T-helper 1 cell (primary cell): ENCODE results near the gene FAM13A.
"Not testable (repeated sequence)": the region's sequence is repeated elsewhere in the genome, so short reads cannot be mapped to it uniquely, and the experiment has no call there.

Source experiments
- DNase-seq, 5 donors: peaks; one replicate each; pipeline ENCODE4 v3.0.0-alpha.2; 2012 to 2020
- total RNA-seq, 4 donors: gene quantifications; one replicate each; lab custom pipeline; 2026; lab: John Stamatoyannopoulos, UW

Gene FAM13A
- 15.1 to 104 (median 24.6) reads per million in 4 donors for total RNA-seq

DNA sequence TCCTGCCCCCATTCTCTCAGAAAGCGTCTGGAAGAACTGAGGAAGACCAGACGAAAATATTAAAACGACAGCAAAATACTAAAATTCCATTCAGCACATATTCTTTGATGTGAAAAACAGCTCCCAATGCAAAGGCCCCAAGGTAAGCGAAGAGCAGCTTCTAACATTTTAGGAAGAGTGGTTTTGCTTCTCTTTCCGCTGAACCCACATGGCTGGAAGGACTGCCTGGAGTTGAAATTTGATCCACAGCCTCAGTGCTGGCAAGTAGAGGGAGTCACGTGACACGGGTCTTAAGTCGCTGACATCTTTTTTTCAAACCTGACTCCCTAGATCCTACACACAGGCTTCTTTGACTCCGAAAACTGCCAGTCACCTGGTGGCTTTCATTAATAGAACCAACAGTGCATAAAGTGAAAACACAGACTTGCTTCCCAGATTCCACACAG is at the start of gene FAM13A:
FAM13A (minus strand) TSS at position 233 of the 446 bp plus-strand sequence; CDS start at position 12, 221 bp downstream.
- DNase-seq = no peak

DNA sequence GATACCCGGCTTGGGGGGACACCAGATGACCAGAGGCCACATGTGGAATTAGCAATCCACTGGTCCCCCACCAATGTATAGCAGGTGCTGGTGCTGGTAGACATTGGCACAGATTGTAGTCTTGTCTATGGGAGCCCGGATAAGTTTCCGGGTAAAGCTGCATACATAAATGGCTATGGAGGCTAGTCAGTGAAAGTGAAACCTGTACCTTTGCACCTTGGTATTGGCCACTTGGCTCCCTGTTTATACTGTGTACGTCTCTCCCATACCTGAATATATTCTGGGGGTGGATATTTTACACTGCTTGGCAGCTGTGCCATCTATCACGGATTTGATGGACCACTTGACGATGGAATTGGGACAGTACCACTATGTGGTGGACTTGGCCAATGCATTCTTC is 48.7 kb upstream of the FAM13A start:
- DNase-seq = no peak

DNA sequence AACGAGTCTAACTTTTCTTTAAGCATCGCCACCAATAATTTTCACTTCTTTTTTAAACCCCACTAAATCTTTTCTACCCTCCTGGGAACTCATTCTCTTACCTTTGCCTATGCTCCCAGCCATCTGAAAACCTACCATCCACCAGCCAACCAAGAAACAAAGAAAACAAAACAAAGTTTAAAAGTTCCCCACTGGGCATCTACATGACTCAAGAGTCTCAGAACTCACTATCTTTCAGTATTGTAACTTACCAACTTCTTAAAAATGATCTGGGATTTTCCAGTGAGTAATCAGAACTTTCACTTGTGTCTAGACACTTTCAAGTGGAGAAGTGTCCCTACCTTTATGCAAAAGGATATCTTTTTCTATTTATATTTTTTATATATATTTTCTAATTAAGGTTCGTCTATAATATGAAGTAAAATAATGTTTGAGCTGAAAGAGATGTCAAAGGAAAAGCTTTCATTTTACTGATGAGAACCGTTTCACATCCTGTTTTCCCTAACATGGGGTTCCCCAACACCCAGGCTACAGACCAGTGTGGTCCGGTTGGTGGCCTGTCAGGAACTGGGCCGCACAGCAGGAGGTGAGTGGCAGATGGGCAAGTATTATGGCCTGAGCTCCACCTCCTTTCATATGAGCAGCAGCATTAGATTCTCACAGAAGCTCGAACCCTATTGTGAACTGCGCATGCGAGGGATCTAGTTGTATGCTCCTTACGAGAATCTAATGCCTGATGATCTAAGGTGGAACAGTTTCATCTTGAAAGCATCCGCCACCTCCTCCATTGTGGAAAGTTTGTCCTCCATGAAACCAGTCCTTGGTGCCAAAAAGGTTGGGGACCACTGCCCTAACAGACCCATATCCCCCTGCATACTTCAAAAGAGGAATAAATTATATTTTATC is 44.5 kb upstream of the FAM13A start:
- DNase-seq = no peak

DNA sequence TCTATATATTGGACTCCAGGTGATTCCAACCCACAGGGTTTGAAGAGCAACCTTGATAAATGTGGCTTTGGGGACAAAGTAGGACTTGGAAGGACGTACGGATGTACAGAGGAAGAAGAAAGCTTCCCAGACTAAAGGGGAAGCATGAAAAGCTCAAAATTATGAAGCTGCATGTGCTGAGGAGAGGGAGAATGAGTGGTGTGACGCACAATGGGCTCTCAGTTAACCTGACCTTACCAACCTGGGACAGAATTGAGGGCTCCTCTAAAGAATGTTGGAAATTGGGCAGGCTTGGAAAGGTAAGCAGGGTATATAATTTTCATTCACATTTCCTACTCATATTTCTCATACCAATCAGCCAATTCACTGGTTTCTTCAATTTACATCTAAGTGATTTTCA is 43.9 kb upstream of the FAM13A start:
- DNase-seq = no peak

DNA sequence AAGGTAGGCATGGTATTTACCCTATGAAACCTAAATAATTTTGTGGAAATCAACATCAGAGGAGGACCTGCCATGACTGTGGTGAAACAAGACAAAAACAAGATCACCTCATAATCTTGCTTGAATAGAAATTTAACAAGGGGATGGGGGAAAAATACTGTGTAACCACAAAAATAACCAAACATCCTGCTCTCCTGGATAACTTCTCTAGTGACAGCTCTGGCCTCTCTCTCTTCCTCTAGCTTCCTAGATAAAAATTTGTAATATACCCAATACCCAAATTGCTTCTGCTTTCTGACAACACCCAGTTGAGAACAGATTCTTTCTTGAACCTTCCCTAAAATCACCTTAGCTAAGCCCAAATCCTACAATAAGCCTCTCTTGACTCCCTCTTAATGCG is 42.5 kb upstream of the FAM13A start:
- DNase-seq = no peak

DNA sequence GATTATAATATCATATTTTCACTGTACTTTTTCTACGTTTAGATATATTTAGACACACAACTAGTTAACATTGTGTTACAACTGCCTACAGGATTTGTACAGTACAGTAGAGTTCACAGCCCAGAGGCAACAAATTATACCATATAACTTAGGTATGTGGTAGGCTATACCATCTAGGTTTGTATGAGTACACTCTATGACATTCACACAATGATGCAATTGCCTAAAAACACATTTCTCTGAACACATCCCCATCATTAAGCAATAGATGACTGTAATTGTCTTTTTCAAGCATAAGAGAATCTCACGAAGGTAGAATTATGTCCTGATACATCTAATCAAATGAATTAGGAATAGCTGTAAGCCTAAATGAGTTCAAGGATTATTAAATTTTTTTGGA is 42.0 kb upstream of the FAM13A start:
- no peak for DNase-seq

DNA sequence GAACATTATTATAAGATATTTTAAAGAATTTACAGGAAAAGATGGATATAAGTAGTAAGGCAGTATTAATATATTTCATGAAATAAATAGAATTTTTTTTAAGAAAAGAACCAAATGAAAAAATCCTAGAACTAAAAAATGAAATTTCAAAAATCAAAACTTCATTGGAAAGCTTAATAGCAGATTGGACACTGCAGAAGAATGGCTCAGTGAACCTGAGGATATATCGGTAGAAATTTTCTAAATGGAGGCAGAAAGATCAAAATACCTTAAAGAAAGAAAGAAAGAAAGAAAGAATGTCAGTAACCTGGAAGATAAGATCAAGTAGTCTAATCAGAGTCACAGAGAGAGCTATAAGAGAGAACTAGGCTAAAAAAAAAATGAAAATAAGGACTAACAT is 21.3 kb upstream of the FAM13A start:
- DNase-seq = no peak

DNA sequence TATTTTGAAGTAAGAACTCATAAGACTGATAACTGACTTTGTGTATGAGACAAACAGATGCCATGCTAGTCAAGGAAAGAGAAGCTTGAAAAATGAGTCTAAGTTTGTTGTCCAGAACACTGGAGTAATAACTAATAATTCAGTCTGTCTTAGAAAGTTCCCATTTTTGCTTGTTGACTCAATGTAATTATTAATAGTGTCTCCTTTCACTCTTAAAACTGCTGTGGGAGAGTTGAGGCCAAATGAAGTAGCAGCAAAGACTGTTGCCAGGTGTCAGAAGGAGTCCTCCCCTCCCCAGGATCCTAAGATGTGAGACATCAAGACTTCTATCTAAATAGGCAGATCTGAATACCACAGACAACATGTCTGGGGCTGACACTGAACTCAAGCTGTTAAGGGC is 20.8 kb upstream of the FAM13A start:
- DNase-seq = no peak

DNA sequence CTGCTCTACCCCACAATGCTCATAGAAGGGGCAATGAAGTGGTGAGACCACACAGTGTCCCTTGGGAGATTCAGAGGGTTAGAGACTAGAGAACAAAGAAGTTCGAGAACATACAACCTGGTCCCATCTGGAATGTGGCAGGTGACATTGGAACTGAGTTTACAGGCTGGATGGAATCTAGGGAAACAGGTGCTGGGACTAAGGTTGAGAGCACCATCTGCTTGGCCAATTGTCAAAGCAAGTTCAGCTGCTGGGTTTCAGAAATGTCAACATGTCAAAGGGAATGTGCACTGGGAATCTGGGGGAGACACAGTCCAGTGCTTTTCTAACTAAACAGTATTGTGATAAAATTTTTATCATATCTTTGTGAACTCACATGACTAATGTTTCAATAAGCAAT is 15.9 kb upstream of the FAM13A start:
- DNase-seq = no peak

DNA sequence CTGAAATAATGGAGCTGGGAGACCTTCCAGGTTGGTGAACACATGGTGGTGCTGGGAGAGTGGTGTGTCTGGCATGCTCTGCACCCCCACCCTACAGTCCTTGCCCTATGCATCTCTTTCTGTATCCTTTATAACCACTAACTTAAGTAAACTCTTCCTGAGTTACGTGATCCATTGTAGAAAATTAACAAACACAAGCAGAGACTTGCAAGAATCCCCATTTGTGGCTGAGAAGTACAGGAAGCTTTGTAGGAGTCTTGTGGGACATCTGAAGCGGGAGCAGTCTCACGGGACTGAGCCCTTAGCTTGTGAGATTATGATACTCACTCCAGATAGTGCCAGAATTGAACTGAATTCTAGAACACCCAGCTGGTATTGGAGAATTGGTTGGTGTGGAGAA is 14.3 kb upstream of the FAM13A start:
- no peak for DNase-seq

DNA sequence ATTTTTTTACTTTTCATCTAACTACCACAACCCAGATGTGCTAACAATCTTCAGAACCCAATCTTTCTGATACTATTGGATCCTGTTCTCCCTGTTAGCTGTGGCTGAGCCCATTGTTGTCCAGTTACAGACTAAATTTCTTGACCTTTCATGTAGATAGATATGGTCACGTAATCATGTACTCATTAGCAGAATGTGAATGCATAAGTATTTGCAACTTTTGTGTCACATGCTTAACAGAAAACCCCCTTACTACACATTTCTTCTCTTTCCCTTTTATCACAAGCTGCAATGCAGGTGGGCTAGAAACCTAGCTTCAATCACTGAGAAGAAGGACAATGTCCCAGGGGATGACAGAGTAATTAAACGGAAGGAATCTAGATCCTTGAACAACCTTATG is 13.1 kb upstream of the FAM13A start:
- DNase-seq = no peak

DNA sequence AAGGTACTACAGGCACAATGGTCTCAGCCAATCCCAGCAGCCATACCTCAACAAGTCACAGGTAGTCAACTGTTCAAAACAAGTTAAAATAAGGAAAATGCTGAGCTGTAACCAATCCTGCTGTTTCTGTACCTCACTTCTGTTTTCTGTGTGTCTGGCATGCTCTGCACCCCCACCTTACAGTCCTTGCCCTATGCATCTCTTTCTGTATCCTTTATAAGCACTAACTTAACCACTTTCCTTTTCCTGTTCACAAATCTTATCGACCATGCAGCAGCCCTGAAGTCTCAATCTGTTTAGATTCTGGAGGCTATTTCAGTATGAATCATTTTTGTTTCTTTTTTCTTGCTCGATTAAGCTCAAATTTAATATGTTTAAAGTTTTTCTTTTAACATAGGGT is 12.5 kb upstream of the FAM13A start:
- peak in 1 of 5 donors; percentile 12 for DNase-seq

DNA sequence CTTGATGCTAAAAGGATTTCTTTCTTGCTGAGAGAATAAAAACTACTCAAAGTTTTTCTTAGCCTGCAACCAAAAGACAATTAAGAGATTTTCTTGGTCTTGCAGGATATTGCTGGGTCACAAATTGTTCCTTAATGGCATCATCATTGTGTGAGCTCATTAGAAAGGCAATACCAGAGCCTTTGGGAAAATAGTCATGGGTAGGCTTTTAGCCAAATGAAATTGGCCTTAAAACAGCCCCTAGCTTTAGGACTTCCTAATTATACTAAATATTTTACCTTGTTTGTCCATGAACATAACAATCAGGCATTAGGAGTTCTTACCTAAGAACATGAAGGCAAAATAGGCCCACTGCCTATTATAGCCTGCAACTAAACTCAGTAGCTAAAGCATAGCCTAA is 10.4 kb upstream of the FAM13A start:
- no peak for DNase-seq

DNA sequence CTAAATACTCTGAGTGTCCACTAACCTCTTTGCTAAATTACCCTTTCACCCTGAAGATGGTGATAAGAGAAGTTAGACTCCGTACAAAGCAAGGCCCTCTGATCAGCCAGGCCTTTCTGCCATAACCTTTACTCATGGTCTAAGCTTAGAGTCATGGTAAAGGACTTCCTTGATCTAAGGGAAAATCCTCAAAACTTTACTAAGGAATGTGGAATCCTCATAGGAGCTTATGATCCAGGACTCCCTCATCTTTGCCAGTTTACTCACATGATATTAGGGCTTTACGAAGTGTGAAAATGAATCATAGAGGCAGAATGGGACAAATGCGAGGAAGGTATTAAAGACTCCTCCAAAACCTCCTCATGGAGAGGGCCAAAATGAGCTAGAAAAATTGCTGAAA is 7.9 kb upstream of the FAM13A start:
- DNase-seq = no peak

DNA sequence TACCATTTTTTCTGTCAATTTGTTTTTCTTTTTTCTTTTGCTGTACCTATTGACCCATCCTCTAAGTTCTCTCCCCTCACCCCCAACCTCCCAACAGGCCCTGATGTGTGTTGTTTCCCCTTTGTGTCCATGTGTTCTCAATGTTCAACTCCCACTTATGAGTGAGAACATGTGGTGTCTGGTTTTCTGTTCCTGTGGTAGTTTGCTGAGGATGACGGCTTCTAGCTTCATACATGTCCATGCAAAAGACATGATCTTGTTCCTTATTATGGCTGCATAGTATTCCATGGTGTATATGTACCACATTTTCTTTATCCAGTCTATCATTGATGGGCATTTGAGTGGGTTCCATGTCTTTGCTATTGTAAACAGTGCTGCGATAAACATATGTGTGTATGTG is 859 bp upstream of the FAM13A start:
- not testable (repeated sequence) for DNase-seq

DNA sequence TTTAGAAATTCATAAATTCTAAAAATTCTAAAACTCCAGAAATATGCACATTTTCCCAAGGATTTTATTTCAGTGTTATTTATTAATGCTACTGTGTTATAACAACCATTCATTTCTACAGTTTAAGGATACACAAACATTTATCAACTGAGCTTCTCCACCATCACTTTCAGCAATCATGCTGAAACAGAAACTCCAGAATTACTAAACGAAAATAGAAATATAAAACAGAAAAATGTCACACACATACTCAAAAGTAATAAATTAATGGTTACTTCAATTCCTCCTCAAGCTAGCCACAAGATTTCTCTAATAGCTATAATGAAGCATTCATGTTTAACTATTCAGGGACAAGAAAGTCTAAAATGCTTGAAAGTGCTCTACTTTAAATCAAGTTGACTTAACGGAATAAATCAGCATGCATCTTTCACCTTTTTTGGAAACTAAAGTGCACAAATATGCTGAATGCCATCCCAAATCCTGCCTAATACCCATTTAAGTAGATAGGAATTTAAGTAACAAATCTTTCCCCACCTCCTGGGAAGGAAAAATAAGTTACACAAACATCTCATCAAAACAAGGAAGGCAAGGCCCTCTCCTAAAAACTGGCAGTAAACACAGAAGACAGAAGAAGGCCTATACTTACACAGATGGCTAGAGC is 563 bp downstream of the FAM13A start:
- DNase-seq = no peak

DNA sequence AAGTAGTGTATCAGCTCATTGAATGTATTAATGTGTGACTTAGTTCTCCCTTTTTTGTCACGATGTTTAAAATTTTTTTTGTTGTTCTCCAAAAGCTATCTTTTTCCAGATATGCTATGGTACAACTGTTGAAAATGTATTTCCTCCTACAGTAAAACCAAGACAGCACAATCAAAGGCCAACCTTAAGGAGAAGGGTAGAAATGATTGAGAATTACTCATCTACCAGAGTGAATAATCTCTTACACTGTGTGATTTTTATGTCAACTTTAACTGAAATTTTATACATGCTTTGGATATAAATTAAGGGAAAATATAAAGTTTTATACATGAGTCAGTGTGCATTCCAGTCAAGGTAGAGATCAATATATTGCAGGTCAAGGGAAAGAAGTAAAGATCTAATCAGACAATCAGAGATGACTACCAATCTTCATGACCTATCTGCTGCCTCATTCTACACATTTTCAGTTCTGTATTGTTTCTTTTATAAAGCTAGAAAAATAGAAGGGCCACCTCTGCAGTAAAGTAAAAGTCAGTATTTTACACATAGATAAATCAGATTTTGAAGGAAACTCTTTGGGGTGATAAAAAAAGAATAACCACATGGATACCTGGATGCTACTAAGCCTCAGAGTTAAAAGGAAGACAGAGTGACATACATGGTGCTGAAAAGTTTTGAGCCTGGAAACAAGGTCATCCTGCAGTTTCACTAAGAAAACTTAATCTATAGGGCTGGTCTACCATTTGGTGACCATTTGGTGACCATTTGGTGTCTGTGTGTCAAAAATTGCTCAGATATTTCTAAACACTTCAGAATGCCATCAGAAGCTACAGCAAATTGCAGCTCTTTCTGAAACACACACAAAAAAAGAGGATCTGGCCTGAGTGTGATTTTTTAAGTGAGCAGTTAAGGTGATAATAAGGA is 1.6 kb downstream of the FAM13A start:
- no peak for DNase-seq

DNA sequence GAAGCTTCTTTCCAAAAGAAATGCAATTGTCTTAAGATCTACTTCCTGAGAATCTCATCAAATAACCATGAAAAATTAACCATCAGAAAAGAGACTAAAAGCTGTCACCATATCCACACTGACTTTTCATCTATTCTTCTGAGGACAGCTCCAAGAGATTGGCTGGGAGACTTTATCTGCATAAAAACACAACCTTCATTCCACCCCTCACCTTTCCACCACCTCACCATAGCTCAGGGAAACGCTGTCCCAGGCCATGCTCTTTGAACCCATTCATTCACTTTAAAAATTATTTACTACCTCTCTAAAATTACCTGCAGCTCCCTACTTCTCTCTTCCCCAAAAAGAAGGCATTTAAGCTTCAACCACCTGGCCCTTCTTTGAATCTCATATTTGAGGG is 2.4 kb downstream of the FAM13A start:
- DNase-seq = no peak

DNA sequence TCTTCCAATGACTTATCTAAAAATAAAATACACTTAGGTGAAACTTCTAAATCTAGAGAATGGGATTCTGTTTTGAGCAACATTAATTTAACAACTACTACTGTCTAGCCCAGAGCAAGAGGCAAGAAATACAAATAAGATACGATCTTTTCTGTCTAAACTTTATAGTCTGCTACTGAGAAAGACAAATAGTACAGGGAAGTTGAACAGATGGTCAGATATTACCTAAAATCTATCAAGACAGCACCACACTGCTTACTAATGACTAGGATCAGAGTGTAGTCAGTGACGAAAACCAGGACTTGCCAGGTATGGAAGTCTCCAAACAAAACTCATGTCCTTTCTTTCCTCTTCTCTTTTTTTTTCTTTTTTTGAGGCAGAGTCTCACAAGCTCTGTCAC is 7.1 kb downstream of the FAM13A start:
- no peak for DNase-seq

DNA sequence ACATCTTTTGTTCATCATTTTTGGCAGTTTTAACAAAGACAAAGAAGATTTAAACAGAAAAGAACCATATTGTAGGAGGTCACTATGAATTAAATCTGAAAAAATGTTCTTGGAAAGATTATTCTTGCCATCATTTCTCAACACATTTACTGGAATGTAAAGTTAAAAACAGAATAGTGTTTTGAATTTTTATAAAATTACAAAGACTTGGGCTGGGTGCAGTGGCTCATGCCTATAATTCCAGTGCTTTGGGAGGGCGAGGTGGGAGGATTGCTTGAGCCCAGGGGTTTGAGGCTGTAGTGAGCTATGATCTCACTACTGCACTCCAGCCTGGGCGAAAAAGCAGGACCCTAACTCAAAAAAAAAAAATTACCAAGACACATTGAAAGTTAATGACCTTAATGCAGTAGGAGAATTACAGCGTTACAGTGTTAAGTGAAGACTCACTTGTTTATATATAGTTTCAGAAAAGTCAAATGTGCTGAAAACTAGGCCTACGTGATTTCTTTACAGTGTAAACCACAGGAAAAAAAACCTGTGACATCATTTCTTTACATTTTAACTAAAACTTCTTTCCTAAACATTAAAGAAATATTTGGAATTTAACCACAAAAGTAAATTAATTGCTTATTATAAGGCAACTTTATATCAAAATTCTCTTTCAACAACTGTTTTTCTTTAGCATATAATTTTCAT is 7.9 kb downstream of the FAM13A start:
- no peak for DNase-seq

DNA sequence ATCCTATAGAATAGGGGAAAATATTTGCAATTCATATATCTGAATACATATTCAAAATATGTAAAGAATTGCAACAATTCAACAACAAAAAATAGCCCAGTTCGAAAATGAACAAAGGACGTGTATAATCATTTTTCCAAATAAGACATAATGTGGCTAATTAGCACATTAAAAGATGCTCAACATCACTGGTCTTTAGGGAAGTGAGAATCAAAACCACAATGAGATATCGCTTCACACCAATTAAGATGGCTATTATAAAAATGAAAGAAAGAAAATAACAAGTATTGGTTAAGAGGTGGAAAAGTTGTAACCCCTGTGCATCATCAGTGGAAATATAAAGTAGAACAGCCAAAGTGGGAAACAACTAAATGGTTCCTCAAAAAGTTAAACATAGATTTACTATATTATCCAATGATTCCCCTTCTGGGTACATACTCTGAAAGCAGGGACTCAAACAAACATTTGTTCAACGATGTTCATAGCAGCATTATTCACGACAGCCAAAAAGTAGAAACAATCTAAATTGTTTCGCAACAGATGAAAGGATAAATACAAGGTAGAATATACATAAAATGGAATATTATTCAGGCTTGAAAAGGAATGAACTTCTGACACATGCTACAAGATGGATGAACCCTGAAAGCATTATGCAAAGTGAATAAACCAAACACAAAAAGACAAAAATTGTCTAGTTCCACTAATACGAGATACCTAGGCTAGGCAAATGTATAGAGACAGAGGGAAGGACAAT is 12.7 kb downstream of the FAM13A start:
- DNase-seq = no peak

DNA sequence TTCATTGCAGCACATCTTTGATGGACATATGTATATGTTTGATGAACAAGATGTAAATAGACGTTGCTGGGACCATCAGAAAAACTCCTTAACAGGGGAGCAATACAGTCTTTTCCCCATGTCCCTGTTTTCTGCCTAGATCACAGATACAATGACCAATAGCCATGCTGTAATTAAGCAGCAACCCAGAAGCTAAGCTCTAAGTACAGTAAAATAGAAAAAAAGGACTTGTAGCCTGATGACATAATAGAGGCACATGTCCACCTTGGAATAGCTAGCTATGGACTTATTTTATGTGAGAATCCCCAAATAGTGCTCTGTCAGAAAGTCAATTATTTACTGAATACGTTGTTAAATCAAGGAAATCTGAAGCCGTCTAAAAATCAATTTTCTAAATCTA is 14.9 kb downstream of the FAM13A start:
- no peak for DNase-seq
